Activated T-cell treated with anti-CD3 and anti-CD28 coated beads for 1 hour (primary cell): Measurements from ENCODE around the gene ARL16.

Experiments
- DNase-seq: peaks from one replicate; pipeline ENCODE4 v3.0.0-alpha.2; 2020; ENCODE audit warnings: low read depth

The ARL16 gene

GRCh38 chr17:81666342-81667191, 17.0 kb downstream of the ARL16 start, which contains the start of the genes CCDC137 and OXLD1:
Gene CCDC137 (plus strand): TSS chr17:81666737. CDS start chr17:81666767, 30 bp downstream.
Gene OXLD1 (minus strand): TSS chr17:81666605. CDS start chr17:81666577, 28 bp downstream.
- DNase-seq = peak; percentile 87

GRCh38 chr17:81666092-81666341, 17.6 kb downstream of the ARL16 start:
- DNase-seq = no peak

GRCh38 chr17:81665205-81666091, 18.1 kb downstream of the ARL16 start:
- DNase-seq = no peak

- DNase-seq = no peak
Observed at GRCh38 chr17:81664051-81664470, 19.5 kb downstream of the ARL16 start.

- no peak for DNase-seq
Observed at GRCh38 chr17:81662002-81662401, 21.6 kb downstream of the ARL16 start.

GRCh38 chr17:81660441-81660840, 23.2 kb downstream of the ARL16 start:
- no peak for DNase-seq

- no peak for DNase-seq
Observed at GRCh38 chr17:81659038-81659437, 24.6 kb downstream of the ARL16 start.

- DNase-seq = no peak
Observed at GRCh38 chr17:81656835-81657234, 26.8 kb downstream of the ARL16 start.

GRCh38 chr17:81656118-81656743, 27.4 kb downstream of the ARL16 start, which contains the start of gene PDE6G:
Gene PDE6G (minus strand): TSS chr17:81656542. CDS start chr17:81653305, 3,237 bp downstream.
- no peak for DNase-seq

GRCh38 chr17:81655378-81656117, 28.0 kb downstream of the ARL16 start:
- DNase-seq = no peak

- DNase-seq = no peak
Observed at GRCh38 chr17:81652906-81653771, 30.5 kb downstream of the ARL16 start.

GRCh38 chr17:81651692-81652091, 31.9 kb downstream of the ARL16 start:
- no peak for DNase-seq

GRCh38 chr17:81650951-81651350, 32.6 kb downstream of the ARL16 start:
- no peak for DNase-seq

GRCh38 chr17:81648707-81649085, 34.9 kb downstream of the ARL16 start:
- DNase-seq = no peak

- no peak for DNase-seq
Observed at GRCh38 chr17:81648013-81648706, 35.4 kb downstream of the ARL16 start.

- DNase-seq = no peak
Observed at GRCh38 chr17:81647640-81648012, 36.0 kb downstream of the ARL16 start.

GRCh38 chr17:81646869-81647600, 36.6 kb downstream of the ARL16 start:
- DNase-seq = no peak

GRCh38 chr17:81644976-81645952, 38.3 kb downstream of the ARL16 start:
- no peak for DNase-seq
